HEK293T (cell line): ENCODE results near the gene TPO.

Source experiments
- CTCF ChIA-PET: fragments of 350-600 bp; formaldehyde crosslinking; extraction: SDS; loops from one replicate; lab custom pipeline; 2021; ENCODE audit warnings: antibody characterized with exemption, inconsistent platforms; lab: Yijun Ruan, JAX
- POLR2A ChIA-PET: fragments of 350-600 bp; formaldehyde crosslinking; extraction: SDS; loops from one replicate; lab custom pipeline; 2020; ENCODE audit warnings: antibody characterized with exemption, inconsistent platforms; lab: Yijun Ruan, JAX
- DNase-seq: peaks from one replicate; pipeline ENCODE4 v3.0.0; 2012; ENCODE audit warnings: mixed read lengths; ENCODE audit errors: extremely low spot score
- ARNT ChIP-seq: fragments of 450-650 bp; IDR thresholded peaks from 2 replicates; pipeline ENCODE4 v1.6.1; 2017; ENCODE audit warnings: mild to moderate bottlenecking
- BHLHE40 ChIP-seq: fragments of 450-650 bp; IDR thresholded peaks from 2 replicates; pipeline ENCODE4 v1.6.1; 2016; ENCODE audit warnings: mild to moderate bottlenecking, moderate library complexity, borderline replicate concordance
- CTBP1 ChIP-seq: fragments of 450-650 bp; IDR thresholded peaks from 2 replicates; pipeline ENCODE4 v1.6.1; 2016; ENCODE audit warnings: borderline replicate concordance
- ELF4 ChIP-seq: fragments of 450-650 bp; IDR thresholded peaks from 2 replicates; pipeline ENCODE4 v1.6.1; 2017; ENCODE audit warnings: antibody characterized with exemption
- FOXA1 ChIP-seq: fragments of 450-650 bp; IDR thresholded peaks from 2 replicates; pipeline ENCODE4 v1.6.1; 2016; ENCODE audit warnings: mild to moderate bottlenecking
- FOXK2 ChIP-seq: fragments of 450-650 bp; IDR thresholded peaks from 2 replicates; pipeline ENCODE4 v1.6.1; 2016; ENCODE audit warnings: mild to moderate bottlenecking
- FOXM1 ChIP-seq: fragments of 450-650 bp; IDR thresholded peaks from 2 replicates; pipeline ENCODE4 v1.6.1; 2017; ENCODE audit warnings: mild to moderate bottlenecking, borderline replicate concordance
- HDGF ChIP-seq: fragments of 450-650 bp; IDR thresholded peaks from 2 replicates; pipeline ENCODE4 v1.6.1; 2017; ENCODE audit warnings: antibody characterized with exemption, borderline replicate concordance
- L3MBTL2 ChIP-seq: fragments of 450-650 bp; conservative IDR thresholded peaks from 2 replicates; pipeline ENCODE4 v1.6.1; 2016; ENCODE audit warnings: mild to moderate bottlenecking
- LEF1 ChIP-seq: fragments of 450-650 bp; IDR thresholded peaks from 2 replicates; pipeline ENCODE4 v1.6.1; 2017; ENCODE audit warnings: mild to moderate bottlenecking, borderline replicate concordance
- NFRKB ChIP-seq: fragments of 450-650 bp; IDR thresholded peaks from 2 replicates; pipeline ENCODE4 v1.6.1; 2016; ENCODE audit warnings: mild to moderate bottlenecking, moderate library complexity
- PKNOX1 ChIP-seq: fragments of 450-650 bp; IDR thresholded peaks from 2 replicates; pipeline ENCODE4 v1.6.1; 2016
- SP1 ChIP-seq: fragments of 450-650 bp; IDR thresholded peaks from 2 replicates; pipeline ENCODE4 v1.6.1; 2017
- SUZ12 ChIP-seq: fragments of 450-650 bp; IDR thresholded peaks from 2 replicates; pipeline ENCODE4 v1.6.1; 2016; ENCODE audit warnings: mild to moderate bottlenecking
- ZNF384 ChIP-seq: fragments of 450-650 bp; IDR thresholded peaks from 2 replicates; pipeline ENCODE4 v1.6.1; 2016

Gene TPO

GRCh38 chr2:1581965-1582625, 168.8 kb downstream of the TPO start:
- no peak for DNase-seq
- ChIA-PET POLR2A (no interaction called here), CTCF (no interaction called here)
- TF ChIP-seq ELF4, result no peak
- no peak for TF ChIP-seq SP1
- no peak for TF ChIP-seq LEF1
- TF ChIP-seq CTBP1, result no peak
- no peak for TF ChIP-seq PKNOX1
- TF ChIP-seq FOXM1, result no peak
- no peak for TF ChIP-seq FOXA1
- TF ChIP-seq NFRKB, result no peak
- TF ChIP-seq FOXK2, result no peak

GRCh38 chr2:1582891-1583341, 169.7 kb downstream of the TPO start:
- DNase-seq, result no peak
- CTCF ChIA-PET, result no interaction called here
- POLR2A ChIA-PET, result no interaction called here
- no peak for TF ChIP-seq ZNF384
- TF ChIP-seq ELF4, result no peak

GRCh38 chr2:1584051-1584531, 170.8 kb downstream of the TPO start:
- ChIA-PET CTCF (no interaction called here), POLR2A (no interaction called here)
- DNase-seq, result no peak
- TF ChIP-seq NFRKB (no peak), BHLHE40 (no peak), ARNT (no peak), ZNF384 (no peak), HDGF (no peak), FOXM1 (no peak), FOXA1 (no peak), SP1 (no peak), ELF4 (no peak), FOXK2 (no peak)

GRCh38 chr2:1584691-1585485, 171.6 kb downstream of the TPO start:
- TF ChIP-seq FOXM1, result no peak
- TF ChIP-seq FOXK2, result no peak
- no peak for TF ChIP-seq BHLHE40
- TF ChIP-seq ARNT, result no peak
- no peak for TF ChIP-seq SP1
- TF ChIP-seq ELF4, result no peak
- no peak for TF ChIP-seq PKNOX1
- POLR2A ChIA-PET, result no interaction called here
- DNase-seq, result no peak
- CTCF ChIA-PET, result no interaction called here

GRCh38 chr2:1585635-1586034, 172.4 kb downstream of the TPO start:
- POLR2A ChIA-PET, result no interaction called here
- no peak for TF ChIP-seq SP1
- no peak for TF ChIP-seq ARNT
- no peak for TF ChIP-seq L3MBTL2
- TF ChIP-seq LEF1, result no peak
- TF ChIP-seq HDGF, result no peak
- no peak for TF ChIP-seq FOXK2
- TF ChIP-seq SUZ12, result no peak
- TF ChIP-seq FOXA1, result no peak
- TF ChIP-seq CTBP1, result no peak
- TF ChIP-seq NFRKB, result no peak
- no peak for TF ChIP-seq BHLHE40
- CTCF ChIA-PET, result no interaction called here
- no peak for DNase-seq

- ChIA-PET POLR2A (no interaction called here), CTCF (no interaction called here)
- no peak for TF ChIP-seq FOXK2
- TF ChIP-seq SP1, result no peak
- TF ChIP-seq FOXA1, result no peak
- TF ChIP-seq FOXM1, result no peak
- TF ChIP-seq L3MBTL2, result no peak
- no peak for TF ChIP-seq HDGF
- no peak for TF ChIP-seq SUZ12
- TF ChIP-seq ZNF384, result no peak
- no peak for TF ChIP-seq CTBP1
- no peak for TF ChIP-seq LEF1
- no peak for TF ChIP-seq ELF4
- TF ChIP-seq BHLHE40, result no peak
- no peak for DNase-seq
Observed at GRCh38 chr2:1586251-1586922, 173.1 kb downstream of the TPO start.
